Mesothelial cell of epicardium (in vitro differentiated cells): ENCODE data around the gene BLACAT1. TPM values are rescaled to one million over a fixed set of nuclear protein-coding genes. Genes with fewer than 3 reads are reported as not detected.

Experiments used
- DNase-seq, 2 experiments: peaks; one replicate each; pipeline ENCODE4 v3.0.0; 2021; ENCODE audit warnings: low spot score in 2 of 2; ENCODE audit not compliant: unreplicated experiment in 2 of 2
- H3K27ac Mint-ChIP-seq: 2 replicates; pipeline ENCODE4 v1.8.0; 2021; ENCODE audit warnings: mixed read lengths
- H3K27me3 Mint-ChIP-seq: 2 replicates; pipeline ENCODE4 v1.8.0; 2021; ENCODE audit warnings: low read depth, mixed read lengths
- H3K36me3 Mint-ChIP-seq: 2 replicates; pipeline ENCODE4 v1.8.0; 2021; ENCODE audit warnings: mixed read lengths
- H3K4me1 Mint-ChIP-seq: 2 replicates; pipeline ENCODE4 v1.8.0; 2021; ENCODE audit warnings: mixed read lengths
- H3K4me3 Mint-ChIP-seq: 2 replicates; pipeline ENCODE4 v1.8.0; 2021; ENCODE audit warnings: mild to moderate bottlenecking, moderate library complexity, mixed read lengths
- H3K9me3 Mint-ChIP-seq: 2 replicates; pipeline ENCODE4 v1.8.0; 2021; ENCODE audit warnings: mixed read lengths
- CTCF ChIP-seq: fragments of 200-600 bp; sonication (generic); IDR thresholded peaks from one replicate; pipeline ENCODE4 v1.5.0; 2021; ENCODE audit warnings: antibody characterized with exemption; ENCODE audit not compliant: unreplicated experiment
- total RNA-seq: library from RNA; stranded (reverse); gene quantifications from 3 replicates; pipeline ENCODE4 v1.2.1, GENCODE V29; 2021

BLACAT1 gene
- total RNA-seq, 1 donor from 2014 or later = 0.74 TPM

- H3K27me3 Mint-ChIP-seq = peaks cover 5% of the 10 kb centered on the region
- DNase-seq = no peak
- H3K9me3 Mint-ChIP-seq = no peaks in the 10 kb centered on the region
- no peaks in the 10 kb centered on the region for H3K36me3 Mint-ChIP-seq
- H3K4me3 Mint-ChIP-seq = no peak overlapping the region
- TF ChIP-seq CTCF = no peak
- H3K4me1 Mint-ChIP-seq = peaks cover 25% of the 10 kb centered on the region
- H3K27ac Mint-ChIP-seq = no peak overlapping the region
These were observed 44.7 kb upstream of the BLACAT1 start for GRCh38 chr1:205500240-205501233.

GRCh38 chr1:205499789-205500188, 43.9 kb upstream of the BLACAT1 start:
- H3K27ac Mint-ChIP-seq = no peak overlapping the region

GRCh38 chr1:205497351-205497750, 41.5 kb upstream of the BLACAT1 start:
- Mint-ChIP-seq H3K27ac (no peak overlapping the region), H3K4me3 (no peak overlapping the region), H3K4me1 (peaks cover 27% of the 10 kb centered on the region), H3K9me3 (no peaks in the 10 kb centered on the region), H3K27me3 (peaks cover 15% of the 10 kb centered on the region), H3K36me3 (no peaks in the 10 kb centered on the region)
- no peak for DNase-seq
- TF ChIP-seq CTCF = no peak

More at GRCh38 chr1:205499789-205500188, 43.9 kb upstream of the BLACAT1 start:
- H3K4me3 Mint-ChIP-seq = no peak overlapping the region
- H3K36me3 Mint-ChIP-seq = no peaks in the 10 kb centered on the region
- no peaks in the 10 kb centered on the region for H3K9me3 Mint-ChIP-seq
- peaks cover 6% of the 10 kb centered on the region for H3K27me3 Mint-ChIP-seq
- H3K4me1 Mint-ChIP-seq = peaks cover 23% of the 10 kb centered on the region
- no peak for DNase-seq
- no peak for TF ChIP-seq CTCF

GRCh38 chr1:205496661-205497060, 40.8 kb upstream of the BLACAT1 start:
- Mint-ChIP-seq H3K27ac (no peak overlapping the region), H3K36me3 (no peaks in the 10 kb centered on the region), H3K9me3 (no peaks in the 10 kb centered on the region), H3K4me1 (peaks cover 27% of the 10 kb centered on the region), H3K4me3 (no peak overlapping the region), H3K27me3 (peaks cover 21% of the 10 kb centered on the region)
- no peak for DNase-seq
- TF ChIP-seq CTCF = no peak

GRCh38 chr1:205495237-205495823, 39.5 kb upstream of the BLACAT1 start:
- Mint-ChIP-seq H3K9me3 (no peaks in the 10 kb centered on the region), H3K4me3 (no peak overlapping the region), H3K27ac (no peak overlapping the region), H3K4me1 (peaks cover 19% of the 10 kb centered on the region), H3K36me3 (no peaks in the 10 kb centered on the region), H3K27me3 (peaks cover 22% of the 10 kb centered on the region)
- no peak for DNase-seq
- no peak for TF ChIP-seq CTCF
